Muscle layer of duodenum (tissue), 2 donors: ENCODE measurements around the gene SERPINA5.
"Not testable (repeated sequence)": the region's sequence is repeated elsewhere in the genome, so short reads cannot be mapped to it uniquely, and the experiment has no call there.

ENCODE experiments used
- H3K27ac ChIP-seq: one replicate; pipeline ENCODE4 v1.7.0; 2013; ENCODE audit warnings: mild to moderate bottlenecking, low read length
- H3K27me3 ChIP-seq: one replicate; pipeline ENCODE4 v1.7.0; 2013; ENCODE audit warnings: low read depth, mild to moderate bottlenecking, control low read depth, low read length
- H3K36me3 ChIP-seq, 2 donors: one replicate each; pipeline ENCODE4 v1.7.0; 2013; ENCODE audit warnings: low read length in 2 of 2, control low read depth in 1 of 2, mild to moderate bottlenecking in 1 of 2; ENCODE audit not compliant: insufficient read depth in 2 of 2, control insufficient read depth in 1 of 2
- H3K4me1 ChIP-seq, 2 donors: one replicate each; pipeline ENCODE4 v1.7.0; 2013; ENCODE audit warnings: low read length in 2 of 2, mild to moderate bottlenecking in 2 of 2, control low read depth in 1 of 2, moderate library complexity in 1 of 2; ENCODE audit not compliant: insufficient read depth in 2 of 2, control insufficient read depth in 1 of 2
- H3K4me3 ChIP-seq, 2 donors: one replicate each; pipeline ENCODE4 v1.7.0; 2013; ENCODE audit warnings: low read length in 2 of 2, low read depth in 1 of 2, mild to moderate bottlenecking in 1 of 2
- H3K9me3 ChIP-seq, 2 donors: one replicate each; pipeline ENCODE4 v1.7.0; 2013; ENCODE audit warnings: low read length in 2 of 2, control low read depth in 1 of 2, mild to moderate bottlenecking in 1 of 2; ENCODE audit not compliant: control insufficient read depth in 1 of 2
- donor health status: healthy.

The SERPINA5 gene

GRCh38 chr14:94594441-94594840 lies 13.2 kb downstream of the SERPINA5 start:
- Histone ChIP-seq H3K27me3 (no peaks in the 10 kb centered on the region), H3K9me3 (no peaks in the 10 kb centered on the region), H3K36me3 (no peaks in the 10 kb centered on the region), H3K4me3 (no peak overlapping the region), H3K4me1 (peaks cover 2% of the 10 kb centered on the region in 2 donors), H3K27ac (no peak overlapping the region)

- no peak overlapping the region for H3K4me3 ChIP-seq
- H3K36me3 ChIP-seq: no peaks in the 10 kb centered on the region
- no peak overlapping the region for H3K27ac ChIP-seq
- no peaks in the 10 kb centered on the region for H3K9me3 ChIP-seq
- H3K4me1 ChIP-seq: peaks cover 6% of the 10 kb centered on the region in 2 donors
- no peaks in the 10 kb centered on the region for H3K27me3 ChIP-seq
Observed at GRCh38 chr14:94595912-94596311, 14.7 kb downstream of the SERPINA5 start.

GRCh38 chr14:94596361-94596760 lies 15.1 kb downstream of the SERPINA5 start:
- no peak overlapping the region for H3K27ac ChIP-seq
- peaks cover 6% of the 10 kb centered on the region in 2 donors for H3K4me1 ChIP-seq
- H3K9me3 ChIP-seq: no peaks in the 10 kb centered on the region
- H3K36me3 ChIP-seq: no peaks in the 10 kb centered on the region
- no peak overlapping the region for H3K4me3 ChIP-seq
- H3K27me3 ChIP-seq: no peaks in the 10 kb centered on the region

GRCh38 chr14:94597788-94598187 lies 16.6 kb downstream of the SERPINA5 start:
- Histone ChIP-seq H3K9me3 (no peaks in the 10 kb centered on the region), H3K4me1 (peaks cover 6% of the 10 kb centered on the region in 2 donors), H3K27ac (no peak overlapping the region), H3K4me3 (no peak overlapping the region), H3K27me3 (no peaks in the 10 kb centered on the region), H3K36me3 (no peaks in the 10 kb centered on the region)

GRCh38 chr14:94598506-94598815 lies 17.2 kb downstream of the SERPINA5 start:
- Histone ChIP-seq H3K4me3 (no peak overlapping the region), H3K36me3 (no peaks in the 10 kb centered on the region), H3K27me3 (no peaks in the 10 kb centered on the region), H3K9me3 (no peaks in the 10 kb centered on the region), H3K27ac (peak overlapping the region; percentile 53), H3K4me1 (peaks cover 6% of the 10 kb centered on the region in 2 donors)

- H3K9me3 ChIP-seq: no peaks in the 10 kb centered on the region
- H3K4me3 ChIP-seq: no peak overlapping the region
- H3K36me3 ChIP-seq: no peaks in the 10 kb centered on the region
- H3K4me1 ChIP-seq: peaks cover 6% of the 10 kb centered on the region in 2 donors
- H3K27me3 ChIP-seq: no peaks in the 10 kb centered on the region
- H3K27ac ChIP-seq: peak overlapping the region; percentile 53
Observed at GRCh38 chr14:94598816-94599655, 17.8 kb downstream of the SERPINA5 start.

GRCh38 chr14:94599656-94600004 lies 18.4 kb downstream of the SERPINA5 start:
- Histone ChIP-seq H3K4me3 (no peak overlapping the region), H3K4me1 (peaks cover 6% of the 10 kb centered on the region in 2 donors), H3K36me3 (no peaks in the 10 kb centered on the region), H3K9me3 (no peaks in the 10 kb centered on the region), H3K27ac (peak overlapping the region; percentile 53), H3K27me3 (no peaks in the 10 kb centered on the region)

- H3K9me3 ChIP-seq: no peaks in the 10 kb centered on the region
- H3K27ac ChIP-seq: peak overlapping the region; percentile 53
Observed at GRCh38 chr14:94600148-94600545, 18.9 kb downstream of the SERPINA5 start.

GRCh38 chr14:94601884-94602391 lies 20.7 kb downstream of the SERPINA5 start:
- no peaks in the 10 kb centered on the region for H3K27me3 ChIP-seq
- H3K36me3 ChIP-seq: no peaks in the 10 kb centered on the region
- H3K27ac ChIP-seq: peak overlapping the region; percentile 60
- peaks cover 6% of the 10 kb centered on the region in 2 donors for H3K4me1 ChIP-seq
- no peak overlapping the region for H3K4me3 ChIP-seq
- no peaks in the 10 kb centered on the region for H3K9me3 ChIP-seq

More at GRCh38 chr14:94600148-94600545, 18.9 kb downstream of the SERPINA5 start:
- no peaks in the 10 kb centered on the region for H3K36me3 ChIP-seq
- peaks cover 6% of the 10 kb centered on the region in 2 donors for H3K4me1 ChIP-seq
- H3K27me3 ChIP-seq: no peaks in the 10 kb centered on the region
- H3K4me3 ChIP-seq: no peak overlapping the region

GRCh38 chr14:94602722-94603121 lies 21.5 kb downstream of the SERPINA5 start:
- Histone ChIP-seq H3K9me3 (no peaks in the 10 kb centered on the region), H3K4me1 (peaks cover 6% of the 10 kb centered on the region in 2 donors), H3K4me3 (no peak overlapping the region), H3K36me3 (no peaks in the 10 kb centered on the region), H3K27ac (no peak overlapping the region), H3K27me3 (no peaks in the 10 kb centered on the region)

- Histone ChIP-seq H3K4me3 (no peak overlapping the region), H3K27me3 (no peaks in the 10 kb centered on the region), H3K9me3 (no peaks in the 10 kb centered on the region), H3K36me3 (no peaks in the 10 kb centered on the region), H3K27ac (no peak overlapping the region), H3K4me1 (no peaks in the 10 kb centered on the region)
Observed at GRCh38 chr14:94605361-94605760, 24.1 kb downstream of the SERPINA5 start.

- H3K9me3 ChIP-seq, H3K27me3 ChIP-seq, H3K4me3 ChIP-seq, H3K36me3 ChIP-seq, H3K4me1 ChIP-seq, H3K27ac ChIP-seq: not testable (repeated sequence)
Observed at GRCh38 chr14:94608966-94609365, 27.7 kb downstream of the SERPINA5 start.
